Activated CD4-positive, alpha-beta T cell treated with anti-CD3 and anti-CD28 coated beads, Interleukin-2, amount 10 ng/mL, durations not matched to agents 7 days and 5 days (primary cell): ENCODE measurements around the gene SCRT2. TPM values are rescaled to one million over a fixed set of nuclear protein-coding genes. Genes with fewer than 3 reads are reported as not detected.
A peak's percentile ranks its signal among the peaks of the same experiment; 100 is the strongest.

ENCODE experiments used
- CTCF ChIA-PET: fragments of 350-600 bp; sonication (Branson Sonifier 250); formaldehyde crosslinking; loops from one replicate; lab custom pipeline; 2021; ENCODE audit warnings: antibody characterized with exemption; lab: Charles Lee
- POLR2A ChIA-PET: fragments of 350-600 bp; sonication (Branson Sonifier 250); formaldehyde crosslinking; loops from one replicate; lab custom pipeline; 2021; ENCODE audit warnings: antibody characterized with exemption; lab: Charles Lee
- DNase-seq: peaks from one replicate; pipeline ENCODE4 v3.0.0-alpha.2; 2020
- H3K27ac Mint-ChIP-seq: one replicate; pipeline ENCODE4 v1.8.0; 2021; ENCODE audit warnings: mild to moderate bottlenecking, moderate library complexity, mixed read lengths
- H3K27me3 Mint-ChIP-seq: one replicate; pipeline ENCODE4 v1.8.0; 2021; ENCODE audit warnings: mixed read lengths
- H3K36me3 Mint-ChIP-seq: one replicate; pipeline ENCODE4 v1.8.0; 2021; ENCODE audit warnings: low read depth, mixed read lengths
- H3K4me1 Mint-ChIP-seq: one replicate; pipeline ENCODE4 v1.8.0; 2021; ENCODE audit warnings: mixed read lengths
- H3K4me3 Mint-ChIP-seq: one replicate; pipeline ENCODE4 v1.8.0; 2021; ENCODE audit warnings: mild to moderate bottlenecking, moderate library complexity, mixed read lengths
- H3K9me3 Mint-ChIP-seq: one replicate; pipeline ENCODE4 v1.8.0; 2021; ENCODE audit warnings: mixed read lengths
- total RNA-seq, 2 experiments: library from RNA; stranded (reverse); gene quantifications; one replicate each; pipeline ENCODE4 v1.2.3, GENCODE V29; 2021

The SCRT2 gene
- total RNA-seq, 2 experiments from 2014 or later, result not detected

DNA sequence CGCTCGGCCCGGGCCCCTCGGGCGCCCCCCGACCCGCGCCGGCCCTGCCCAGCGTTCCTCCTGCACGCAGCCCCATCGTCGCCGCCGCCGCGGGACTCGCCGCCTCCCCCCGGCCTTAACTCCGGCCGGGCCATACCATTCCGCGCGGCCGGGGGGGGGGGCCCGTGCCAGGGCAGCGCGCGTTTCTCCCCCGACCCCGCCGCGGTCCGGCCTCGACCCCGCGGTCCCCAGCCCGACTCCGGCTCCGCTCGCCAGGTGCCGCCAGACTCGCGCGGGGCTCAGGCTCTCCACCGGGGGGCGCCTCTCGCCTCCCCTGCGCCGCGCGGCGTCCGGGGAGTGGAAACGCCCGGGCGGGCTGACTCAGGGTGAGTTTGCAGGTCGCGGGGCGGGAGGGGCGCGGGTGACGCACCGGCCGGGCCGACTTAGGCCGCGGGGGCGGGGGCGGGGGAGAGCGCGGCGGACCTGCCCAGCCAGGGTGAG, 22.5 kb downstream of the SCRT2 start, which contains the start of gene SRXN1:
Gene SRXN1 (minus strand): TSS at position 91 of the 480 bp plus-strand sequence. CDS start 15 bp downstream, at position 76.
- H3K4me1 Mint-ChIP-seq, result peaks cover 32% of the 10 kb centered on the region
- H3K27me3 Mint-ChIP-seq, result peaks cover 16% of the 10 kb centered on the region
- CTCF ChIA-PET, result interaction anchor here (2.0 kb wide), 1 partner anchor 14 kb away, joined by 6 read pairs; no protein-coding TSS in a partner anchor
- H3K9me3 Mint-ChIP-seq, result no peaks in the 10 kb centered on the region
- H3K27ac Mint-ChIP-seq, result peak within 1 kb of the TSS; percentile 81
- DNase-seq, result peak; percentile 77
- H3K4me3 Mint-ChIP-seq, result peak within 1 kb of the TSS; percentile 79
- POLR2A ChIA-PET, result no interaction called here
- peaks cover 15% of the 10 kb centered on the region for H3K36me3 Mint-ChIP-seq

DNA sequence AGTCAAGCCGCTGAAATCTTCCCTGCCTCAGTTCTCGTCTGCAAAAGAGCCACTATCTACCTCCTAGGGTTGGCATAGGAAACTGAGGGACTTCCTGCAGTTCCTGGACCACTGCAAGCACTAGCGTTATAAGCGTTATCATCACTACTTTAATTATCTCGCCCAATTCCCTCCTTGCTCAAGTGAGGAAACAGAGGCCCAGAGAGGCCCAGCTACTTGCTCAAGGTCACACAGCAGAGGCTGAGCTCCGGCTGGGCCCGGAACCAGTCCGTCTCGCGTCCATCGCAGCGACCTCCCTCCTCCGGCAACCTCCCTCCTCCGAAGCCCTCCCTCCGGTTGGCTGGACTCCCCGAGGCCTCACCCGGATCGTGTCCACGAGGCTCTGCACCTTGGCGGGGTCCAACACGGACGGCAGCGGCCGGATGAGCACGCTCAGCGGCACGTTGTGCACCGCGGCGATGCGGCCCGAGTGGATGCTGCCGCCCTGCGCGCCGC, 22.9 kb downstream of the SCRT2 start:
- Mint-ChIP-seq H3K27me3 (peaks cover 12% of the 10 kb centered on the region), H3K36me3 (peaks cover 20% of the 10 kb centered on the region), H3K27ac (peak overlapping the region; percentile 81), H3K4me3 (peak overlapping the region; percentile 79), H3K9me3 (no peaks in the 10 kb centered on the region), H3K4me1 (peaks cover 32% of the 10 kb centered on the region)
- ChIA-PET CTCF (interaction anchor here (0.9 to 2.0 kb wide), 2 partner anchors 14 to 298 kb away, joined by 3 to 6 read pairs; no protein-coding TSS in a partner anchor), POLR2A (no interaction called here)
- DNase-seq, result no peak

DNA sequence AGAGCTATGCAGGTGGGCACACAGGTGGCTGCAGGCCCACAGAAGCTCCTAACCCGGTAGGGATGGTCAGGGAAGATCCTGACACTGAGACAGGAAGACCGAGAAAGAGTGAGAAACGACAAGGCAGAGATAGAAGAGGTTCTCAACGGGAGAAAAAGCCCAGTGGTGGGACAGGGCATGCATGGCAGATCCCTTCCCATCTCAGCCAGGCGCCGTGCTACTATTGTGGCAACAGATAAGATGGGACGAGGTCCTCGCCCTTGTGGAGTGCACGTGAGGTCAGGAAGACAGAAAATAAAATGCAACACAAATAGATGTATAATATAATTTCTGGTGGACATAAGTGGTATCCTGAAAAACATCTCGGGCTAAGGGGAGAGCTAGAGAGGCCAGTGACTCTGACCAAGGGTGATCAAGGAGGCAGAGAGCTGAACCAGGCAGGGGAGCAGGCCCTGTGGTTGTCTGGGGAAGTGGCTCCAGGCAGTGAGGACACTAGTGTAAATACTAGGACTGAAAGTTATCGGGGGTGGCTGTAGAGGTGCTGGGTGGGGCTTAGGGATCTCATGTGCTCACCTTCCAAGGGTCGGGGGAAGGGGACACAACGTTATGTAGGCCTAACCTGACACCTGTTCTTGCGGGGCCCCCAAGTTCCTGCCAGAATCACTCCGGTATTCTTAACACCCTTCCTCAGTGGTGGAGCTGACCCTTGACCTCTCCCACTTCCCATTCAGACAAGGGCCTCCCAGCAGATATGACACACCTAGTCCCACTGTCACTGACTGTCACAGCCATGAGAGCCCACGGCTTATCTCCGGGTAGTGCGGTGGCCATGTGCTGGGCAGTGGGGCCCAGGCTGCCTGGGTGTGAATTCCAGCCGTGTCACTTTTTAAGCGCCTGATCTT, 23.6 kb downstream of the SCRT2 start:
- DNase-seq, result no peak
- Mint-ChIP-seq H3K9me3 (no peaks in the 10 kb centered on the region), H3K4me3 (peak overlapping the region; percentile 79), H3K36me3 (peaks cover 26% of the 10 kb centered on the region), H3K27ac (peak overlapping the region; percentile 81), H3K27me3 (peaks cover 12% of the 10 kb centered on the region), H3K4me1 (peaks cover 32% of the 10 kb centered on the region)
- ChIA-PET POLR2A (interaction anchor here (0.6 kb wide), 1 partner anchor 559 kb away, joined by 7 read pairs; no protein-coding TSS in a partner anchor), CTCF (interaction anchor here (0.6 to 2.0 kb wide), 4 partner anchors 15 to 364 kb away, joined by 3 to 6 read pairs (median 4); no protein-coding TSS in a partner anchor)

DNA sequence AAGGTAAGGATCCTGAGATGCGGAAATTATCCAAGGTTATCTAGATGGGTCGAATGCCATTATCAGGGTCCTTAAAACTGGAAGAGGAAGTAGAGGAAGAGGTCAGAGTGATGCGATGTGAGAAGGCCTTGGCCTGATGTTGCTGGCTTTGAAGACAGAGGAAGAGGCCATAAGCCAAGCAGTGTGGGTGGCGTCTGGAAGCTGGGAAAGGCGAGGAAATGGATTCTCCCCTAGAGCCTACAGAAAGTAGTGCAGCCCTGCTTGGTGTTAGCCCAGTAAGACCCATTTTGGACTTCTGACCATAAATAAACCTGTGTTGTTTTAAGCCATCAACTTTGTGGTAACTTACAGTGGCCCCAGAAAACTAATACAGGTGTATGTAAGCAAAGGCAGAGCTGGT, 24.6 kb downstream of the SCRT2 start:
- ChIA-PET POLR2A (no interaction called here), CTCF (interaction anchor here (2.0 kb wide), 1 partner anchor 16 kb away, joined by 6 read pairs; no protein-coding TSS in a partner anchor)
- peaks cover 26% of the 10 kb centered on the region for H3K36me3 Mint-ChIP-seq
- peak overlapping the region; percentile 1 for H3K27ac Mint-ChIP-seq
- H3K4me1 Mint-ChIP-seq, result peaks cover 33% of the 10 kb centered on the region
- peak overlapping the region; percentile 79 for H3K4me3 Mint-ChIP-seq
- no peaks in the 10 kb centered on the region for H3K9me3 Mint-ChIP-seq
- H3K27me3 Mint-ChIP-seq, result peaks cover 4% of the 10 kb centered on the region
- no peak for DNase-seq

DNA sequence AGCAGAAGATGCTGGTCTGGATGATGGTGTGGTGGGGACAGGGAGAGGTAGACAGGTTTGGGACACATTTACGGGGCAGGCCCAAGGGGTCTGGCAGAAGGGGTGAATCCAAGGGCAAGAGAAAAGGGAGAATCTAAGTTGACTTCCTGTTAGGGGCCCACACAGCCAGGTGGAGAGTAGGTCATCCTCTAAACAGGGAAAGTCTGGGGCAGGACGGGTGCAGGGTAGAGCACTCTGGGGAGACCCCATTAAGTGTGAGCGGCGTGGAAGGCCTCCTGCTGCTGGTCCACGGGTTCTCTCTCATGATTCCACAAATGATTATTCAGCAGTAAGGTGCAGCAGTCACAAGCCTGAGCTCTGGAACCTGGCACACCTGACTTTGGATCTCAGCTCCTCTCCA, 25.3 kb downstream of the SCRT2 start:
- ChIA-PET POLR2A (no interaction called here), CTCF (no interaction called here)
- peaks cover 26% of the 10 kb centered on the region for H3K36me3 Mint-ChIP-seq
- H3K4me3 Mint-ChIP-seq, result no peak overlapping the region
- peaks cover 3% of the 10 kb centered on the region for H3K27me3 Mint-ChIP-seq
- H3K4me1 Mint-ChIP-seq, result peaks cover 40% of the 10 kb centered on the region
- no peaks in the 10 kb centered on the region for H3K9me3 Mint-ChIP-seq
- no peak overlapping the region for H3K27ac Mint-ChIP-seq
- DNase-seq, result no peak

DNA sequence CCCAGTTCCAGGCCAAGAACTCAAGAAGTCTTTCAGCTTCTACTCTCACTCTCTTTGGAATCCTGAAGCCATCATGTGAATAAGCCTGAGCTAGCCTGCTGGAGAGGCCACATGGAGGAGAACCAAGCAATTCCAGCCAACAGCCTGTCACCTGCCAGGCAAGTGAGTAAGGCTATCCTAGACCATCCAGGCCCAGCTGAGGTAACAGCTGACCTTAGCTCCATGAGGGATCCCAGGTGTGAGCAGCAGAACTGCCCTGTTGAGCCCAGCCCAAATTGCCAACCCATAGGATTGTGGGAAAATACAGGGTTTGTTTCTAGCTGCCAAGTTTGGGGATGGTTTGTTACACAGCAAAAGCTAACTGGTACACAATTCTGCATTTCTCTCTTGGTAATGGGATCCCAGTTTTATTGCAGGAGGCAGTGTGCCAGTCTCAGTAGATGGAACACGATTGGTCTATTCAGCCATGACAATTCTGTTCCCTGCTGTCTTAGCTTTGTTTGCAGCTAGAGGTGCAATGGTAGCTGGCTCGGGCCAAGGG, 28.1 kb downstream of the SCRT2 start:
- Mint-ChIP-seq H3K27ac (no peak overlapping the region), H3K27me3 (peaks cover 16% of the 10 kb centered on the region), H3K4me3 (no peak overlapping the region), H3K36me3 (peaks cover 26% of the 10 kb centered on the region), H3K4me1 (peaks cover 36% of the 10 kb centered on the region), H3K9me3 (no peaks in the 10 kb centered on the region)
- no peak for DNase-seq
- POLR2A ChIA-PET, result no interaction called here
- CTCF ChIA-PET, result interaction anchor here (0.6 to 1.2 kb wide), 2 partner anchors 20 to 110 kb away, joined by 3 read pairs; no protein-coding TSS in a partner anchor

DNA sequence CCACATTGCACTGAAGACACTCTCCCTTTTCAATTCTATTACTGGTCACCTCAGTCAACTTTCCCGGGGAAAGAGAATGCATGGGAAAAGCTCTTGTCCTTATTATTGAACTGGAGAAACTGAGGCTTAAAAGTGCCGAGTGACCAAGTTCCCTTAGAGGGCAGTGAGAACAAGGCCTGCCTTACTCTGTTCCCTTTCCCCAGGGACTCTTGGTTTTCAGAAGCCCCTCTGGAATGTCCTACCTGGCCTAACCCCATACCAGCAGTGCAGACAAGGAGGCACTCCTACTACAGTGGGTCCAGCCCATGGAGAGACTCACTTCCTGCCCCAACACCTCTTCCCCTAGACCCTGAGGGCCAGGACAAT, 28.8 kb downstream of the SCRT2 start:
- DNase-seq, result no peak
- Mint-ChIP-seq H3K27ac (no peak overlapping the region), H3K4me1 (peaks cover 29% of the 10 kb centered on the region), H3K36me3 (peaks cover 26% of the 10 kb centered on the region), H3K27me3 (peaks cover 16% of the 10 kb centered on the region), H3K4me3 (no peak overlapping the region), H3K9me3 (no peaks in the 10 kb centered on the region)
- CTCF ChIA-PET, result interaction anchor here (1.4 to 2.1 kb wide), 2 partner anchors 29 to 301 kb away, joined by 3 to 6 read pairs; no protein-coding TSS in a partner anchor
- POLR2A ChIA-PET, result no interaction called here

DNA sequence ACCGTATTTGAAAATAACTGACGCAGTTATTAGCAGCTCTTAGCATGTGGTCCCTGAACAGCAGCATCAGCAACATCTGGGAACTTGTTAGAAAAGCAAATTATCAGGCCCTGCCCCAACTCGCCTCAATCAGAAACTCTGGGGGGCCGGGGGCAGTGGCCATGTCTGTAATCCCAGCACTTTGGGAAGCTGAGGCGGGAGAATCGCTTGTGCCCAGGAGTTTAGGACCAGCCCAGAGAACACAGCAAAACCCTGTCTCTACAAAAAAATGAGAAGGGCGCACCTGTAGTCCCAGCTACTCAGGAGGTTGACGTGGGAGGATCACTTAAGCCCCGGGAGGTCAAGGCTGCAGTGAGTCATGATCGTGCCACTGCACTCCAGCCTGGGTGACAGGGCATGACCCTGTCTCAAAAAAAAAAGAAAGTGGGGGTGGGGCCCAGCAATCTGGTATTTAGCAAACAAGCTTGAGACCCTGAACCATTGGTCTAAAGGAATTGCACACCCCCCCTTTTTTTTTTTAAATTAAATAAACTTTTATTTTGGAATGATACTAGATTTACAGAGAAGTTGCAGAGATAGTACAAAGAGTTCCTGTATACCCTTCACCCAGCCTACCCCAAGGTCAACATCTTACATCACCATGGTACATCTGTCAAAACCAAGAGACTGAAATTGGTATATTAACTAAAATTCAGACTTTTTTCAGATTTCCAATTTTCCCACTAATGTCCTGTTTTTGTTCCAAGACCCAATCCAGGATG, 29.3 kb downstream of the SCRT2 start:
- CTCF ChIA-PET, result interaction anchor here (0.6 to 2.3 kb wide), 19 partner anchors 9 to 326 kb away, joined by 3 to 10 read pairs (median 4); partner anchors contain the start of gene CSNK2A1
- no peak for DNase-seq
- no peaks in the 10 kb centered on the region for H3K9me3 Mint-ChIP-seq
- peaks cover 26% of the 10 kb centered on the region for H3K36me3 Mint-ChIP-seq
- H3K4me1 Mint-ChIP-seq, result peaks cover 25% of the 10 kb centered on the region
- peaks cover 18% of the 10 kb centered on the region for H3K27me3 Mint-ChIP-seq
- H3K4me3 Mint-ChIP-seq, result no peak overlapping the region
- POLR2A ChIA-PET, result interaction anchor here (0.6 kb wide), 1 partner anchor 46 kb away, joined by 3 read pairs; no protein-coding TSS in a partner anchor
- H3K27ac Mint-ChIP-seq, result no peak overlapping the region

DNA sequence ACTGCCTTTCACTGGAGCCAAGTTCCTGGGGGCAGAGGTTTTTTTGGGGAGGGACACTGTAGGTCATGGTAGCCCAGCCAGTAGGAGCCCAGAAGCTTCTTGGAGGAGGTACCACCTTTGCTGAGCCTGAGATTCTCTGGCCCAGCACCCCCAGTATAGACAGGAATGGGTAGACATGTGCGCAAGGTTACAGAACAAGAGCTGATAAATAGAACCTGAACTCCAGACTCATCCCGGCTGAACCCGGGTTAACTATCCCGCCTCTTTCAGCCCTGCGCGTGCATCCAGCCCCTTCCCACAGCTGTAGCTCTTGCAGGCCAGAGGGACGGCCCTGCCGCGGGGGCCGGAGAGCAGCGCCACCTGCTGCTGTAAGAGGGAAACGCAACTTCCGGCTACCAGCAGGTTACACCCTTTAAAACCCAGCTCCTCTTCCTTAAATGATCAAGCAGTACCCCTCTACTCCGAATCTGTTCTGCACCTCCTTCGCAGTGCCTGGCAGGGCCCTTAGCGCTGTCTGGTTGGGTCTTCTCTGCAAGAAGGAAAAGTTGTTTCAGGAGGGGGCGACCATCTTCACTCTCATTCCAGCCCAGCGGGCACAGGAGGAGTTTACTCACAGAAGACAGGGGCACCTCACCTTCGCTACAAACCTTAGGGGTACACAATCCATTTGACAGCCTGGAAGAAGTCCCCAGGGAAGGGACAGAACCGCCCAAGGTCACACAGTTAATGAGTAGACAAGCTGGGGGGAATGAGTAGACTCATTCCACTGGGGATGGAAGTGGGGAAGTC, 30.1 kb downstream of the SCRT2 start:
- peaks cover 23% of the 10 kb centered on the region for H3K36me3 Mint-ChIP-seq
- DNase-seq, result peak; percentile 70
- peaks cover 21% of the 10 kb centered on the region for H3K27me3 Mint-ChIP-seq
- POLR2A ChIA-PET, result interaction anchor here (0.6 kb wide), 1 partner anchor 45 kb away, joined by 3 read pairs; no protein-coding TSS in a partner anchor
- H3K27ac Mint-ChIP-seq, result peak overlapping the region; percentile 36
- no peaks in the 10 kb centered on the region for H3K9me3 Mint-ChIP-seq
- CTCF ChIA-PET, result interaction anchor here (0.6 to 2.3 kb wide), 20 partner anchors 8 to 341 kb away, joined by 3 to 10 read pairs (median 4); partner anchors contain the start of gene CSNK2A1
- H3K4me3 Mint-ChIP-seq, result no peak overlapping the region
- H3K4me1 Mint-ChIP-seq, result peaks cover 18% of the 10 kb centered on the region

DNA sequence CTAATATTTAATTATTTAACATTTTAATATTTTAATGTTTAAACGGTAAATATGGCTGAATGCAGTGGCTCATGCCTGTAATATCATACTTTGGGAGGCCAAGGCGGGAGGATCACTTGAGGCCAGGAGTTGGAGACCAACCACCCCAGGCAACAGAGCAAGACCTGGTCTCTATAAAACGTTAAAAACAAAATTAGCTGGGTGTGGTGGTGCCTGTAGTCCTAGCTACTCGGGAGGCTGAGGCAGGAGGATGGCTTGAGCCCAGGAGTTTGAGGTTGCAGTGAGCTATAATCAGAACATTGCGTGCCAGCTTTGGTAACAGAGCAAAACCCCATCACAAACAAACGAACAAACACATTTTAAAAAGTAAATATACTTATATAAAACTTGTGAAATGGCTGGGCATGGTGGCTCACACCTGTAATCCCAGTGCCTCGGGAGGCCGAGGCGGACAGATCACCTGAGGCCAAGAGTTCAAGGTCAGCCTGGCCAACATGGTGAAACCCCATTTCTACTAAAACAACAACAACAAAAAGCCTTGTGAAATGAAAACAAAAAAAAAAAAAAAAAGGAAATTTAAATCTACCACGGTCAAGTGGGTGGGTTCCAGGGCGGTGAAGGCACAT, 30.8 kb downstream of the SCRT2 start:
- H3K27ac Mint-ChIP-seq, result no peak overlapping the region
- peaks cover 24% of the 10 kb centered on the region for H3K27me3 Mint-ChIP-seq
- H3K4me1 Mint-ChIP-seq, result peaks cover 14% of the 10 kb centered on the region
- ChIA-PET CTCF (interaction anchor here (0.9 to 2.3 kb wide), 16 partner anchors 7 to 341 kb away, joined by 3 to 10 read pairs (median 4); partner anchors contain the start of gene CSNK2A1), POLR2A (no interaction called here)
- H3K9me3 Mint-ChIP-seq, result no peaks in the 10 kb centered on the region
- H3K4me3 Mint-ChIP-seq, result no peak overlapping the region
- peaks cover 21% of the 10 kb centered on the region for H3K36me3 Mint-ChIP-seq
- no peak for DNase-seq
